ENCODE results near the gene ME3. TPM values are rescaled to one million over a fixed set of nuclear protein-coding genes. Genes with fewer than 3 reads are reported as not detected.

The ME3 gene
- total RNA-seq, 1 experiment from 2014 or later = 14.2 TPM

DNA sequence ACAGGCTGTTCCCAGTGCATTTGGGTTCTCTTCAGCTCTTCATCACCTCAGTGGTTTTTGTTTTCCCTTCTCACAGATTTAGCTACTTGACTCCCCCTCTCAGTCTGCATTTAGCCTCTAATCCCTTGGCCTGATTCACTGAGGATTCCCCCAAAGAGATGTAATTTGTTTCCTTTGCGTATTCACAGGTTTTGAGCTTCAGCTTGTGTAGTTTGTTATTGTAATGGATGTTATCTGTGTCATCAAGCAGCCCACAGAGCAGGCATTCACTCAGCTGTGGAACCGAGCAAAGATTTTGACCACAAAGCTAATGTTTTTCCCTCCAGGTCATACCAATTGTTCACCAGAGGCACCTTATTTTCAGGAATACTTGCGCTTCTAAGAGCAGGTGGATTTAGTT is 6.4 kb upstream of the ME3 start:
- H3K27me3 Mint-ChIP-seq (ENCODE audit: unreplicated experiment) = no peaks in the 10 kb centered on the region
- H3K36me3 Mint-ChIP-seq (ENCODE audit: insufficient read depth, unreplicated experiment) = no peaks in the 10 kb centered on the region
- no peaks in the 10 kb centered on the region for H3K9me3 Mint-ChIP-seq (ENCODE audit: low read depth, unreplicated experiment)
- TF ChIP-seq, protein P1, sequence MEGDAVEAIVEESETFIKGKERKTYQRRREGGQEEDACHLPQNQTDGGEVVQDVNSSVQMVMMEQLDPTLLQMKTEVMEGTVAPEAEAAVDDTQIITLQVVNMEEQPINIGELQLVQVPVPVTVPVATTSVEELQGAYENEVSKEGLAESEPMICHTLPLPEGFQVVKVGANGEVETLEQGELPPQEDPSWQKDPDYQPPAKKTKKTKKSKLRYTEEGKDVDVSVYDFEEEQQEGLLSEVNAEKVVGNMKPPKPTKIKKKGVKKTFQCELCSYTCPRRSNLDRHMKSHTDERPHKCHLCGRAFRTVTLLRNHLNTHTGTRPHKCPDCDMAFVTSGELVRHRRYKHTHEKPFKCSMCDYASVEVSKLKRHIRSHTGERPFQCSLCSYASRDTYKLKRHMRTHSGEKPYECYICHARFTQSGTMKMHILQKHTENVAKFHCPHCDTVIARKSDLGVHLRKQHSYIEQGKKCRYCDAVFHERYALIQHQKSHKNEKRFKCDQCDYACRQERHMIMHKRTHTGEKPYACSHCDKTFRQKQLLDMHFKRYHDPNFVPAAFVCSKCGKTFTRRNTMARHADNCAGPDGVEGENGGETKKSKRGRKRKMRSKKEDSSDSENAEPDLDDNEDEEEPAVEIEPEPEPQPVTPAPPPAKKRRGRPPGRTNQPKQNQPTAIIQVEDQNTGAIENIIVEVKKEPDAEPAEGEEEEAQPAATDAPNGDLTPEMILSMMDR (IDR thresholded peaks at IDR 0.05; ENCODE audit: unreplicated experiment) = no peak
- peaks cover 8% of the 10 kb centered on the region for H3K4me1 Mint-ChIP-seq (ENCODE audit: low read depth, unreplicated experiment)
- no peak overlapping the region for H3K27ac Mint-ChIP-seq (ENCODE audit: unreplicated experiment)
- no peak for DNase-seq
- H3K4me3 Mint-ChIP-seq (ENCODE audit: low read depth, unreplicated experiment) = no peak overlapping the region
- no TSS peak for BruUV-seq (replicated peaks)
- CTCF ChIA-PET = no interaction called here
- intact Hi-C loops (cut with micrococcal nuclease; ENCODE audit: unreplicated experiment) = no loop called here

DNA sequence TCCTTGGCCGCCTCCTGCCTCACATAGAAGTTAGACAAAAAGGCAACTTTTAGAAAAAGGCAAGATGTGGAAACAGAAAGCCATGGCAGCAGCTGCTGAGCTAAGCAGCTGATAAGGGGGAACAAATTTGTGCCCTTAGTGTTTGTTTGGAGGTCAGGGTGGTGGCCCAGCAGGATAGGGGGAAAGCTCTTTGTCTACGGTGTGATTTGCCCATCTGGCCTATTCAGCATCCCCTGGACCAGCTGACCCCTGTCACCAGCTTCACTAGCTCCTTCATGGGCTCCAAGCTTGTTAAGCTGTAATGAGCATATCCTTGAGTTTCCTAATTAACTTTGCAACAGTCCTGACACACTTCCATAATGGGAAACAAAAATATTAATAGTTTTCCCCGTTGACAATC is 5.9 kb upstream of the ME3 start:
- H3K36me3 Mint-ChIP-seq (ENCODE audit: insufficient read depth, unreplicated experiment) = peaks cover under 1% of the 10 kb centered on the region
- no peak overlapping the region for H3K27ac Mint-ChIP-seq (ENCODE audit: unreplicated experiment)
- intact Hi-C loops (cut with micrococcal nuclease; ENCODE audit: unreplicated experiment) = no loop called here
- H3K9me3 Mint-ChIP-seq (ENCODE audit: low read depth, unreplicated experiment) = no peaks in the 10 kb centered on the region
- H3K4me3 Mint-ChIP-seq (ENCODE audit: low read depth, unreplicated experiment) = no peak overlapping the region
- no TSS peak for BruUV-seq (replicated peaks)
- CTCF ChIA-PET = interaction anchor here (0.6 kb wide), 1 partner anchor 12 kb away, joined by 3 read pairs; no protein-coding TSS in a partner anchor
- peaks cover 10% of the 10 kb centered on the region for H3K4me1 Mint-ChIP-seq (ENCODE audit: low read depth, unreplicated experiment)
- no peak for DNase-seq
- TF ChIP-seq, protein P1 (IDR thresholded peaks at IDR 0.05; ENCODE audit: unreplicated experiment) = no peak
- no peaks in the 10 kb centered on the region for H3K27me3 Mint-ChIP-seq (ENCODE audit: unreplicated experiment)

DNA sequence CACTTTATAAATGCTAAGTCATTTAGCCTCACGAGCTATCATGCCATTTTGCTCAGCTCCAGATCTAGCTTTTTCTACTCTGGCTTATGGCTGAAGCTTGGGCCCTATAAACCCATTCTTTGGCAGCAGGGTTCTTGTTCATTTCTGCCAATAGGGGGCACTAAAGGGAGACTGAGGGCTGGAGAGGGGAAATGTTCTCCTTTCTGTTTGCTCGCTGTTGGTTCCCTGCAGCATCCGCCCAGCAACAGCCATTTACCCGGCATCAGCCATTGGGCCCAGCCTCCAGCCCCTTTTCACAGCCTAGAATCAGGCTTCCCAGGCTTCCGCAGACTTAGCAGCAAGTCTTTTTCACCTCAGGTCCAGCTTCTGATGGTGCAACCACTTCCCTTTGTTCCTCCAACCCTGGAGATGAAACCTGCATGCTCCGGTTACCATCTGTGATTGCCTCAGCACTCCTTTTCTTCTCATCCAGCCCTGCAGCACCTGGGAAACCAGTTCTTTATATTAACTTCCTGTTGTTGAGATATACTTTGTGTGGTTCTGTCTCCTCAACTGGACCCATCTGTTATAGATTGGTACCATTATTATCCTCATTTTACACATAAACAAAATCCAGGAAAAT is 4.2 kb upstream of the ME3 start:
- peaks cover 15% of the 10 kb centered on the region for H3K4me1 Mint-ChIP-seq (ENCODE audit: low read depth, unreplicated experiment)
- H3K4me3 Mint-ChIP-seq (ENCODE audit: low read depth, unreplicated experiment) = no peak overlapping the region
- H3K27ac Mint-ChIP-seq (ENCODE audit: unreplicated experiment) = no peak overlapping the region
- no peak for DNase-seq
- no peaks in the 10 kb centered on the region for H3K9me3 Mint-ChIP-seq (ENCODE audit: low read depth, unreplicated experiment)
- intact Hi-C loops (cut with micrococcal nuclease; ENCODE audit: unreplicated experiment) = no loop called here
- BruUV-seq (replicated peaks) = no TSS peak
- TF ChIP-seq, protein P1 (IDR thresholded peaks at IDR 0.05; ENCODE audit: unreplicated experiment) = no peak
- peaks cover 13% of the 10 kb centered on the region for H3K36me3 Mint-ChIP-seq (ENCODE audit: insufficient read depth, unreplicated experiment)
- CTCF ChIA-PET = no interaction called here
- H3K27me3 Mint-ChIP-seq (ENCODE audit: unreplicated experiment) = no peaks in the 10 kb centered on the region

DNA sequence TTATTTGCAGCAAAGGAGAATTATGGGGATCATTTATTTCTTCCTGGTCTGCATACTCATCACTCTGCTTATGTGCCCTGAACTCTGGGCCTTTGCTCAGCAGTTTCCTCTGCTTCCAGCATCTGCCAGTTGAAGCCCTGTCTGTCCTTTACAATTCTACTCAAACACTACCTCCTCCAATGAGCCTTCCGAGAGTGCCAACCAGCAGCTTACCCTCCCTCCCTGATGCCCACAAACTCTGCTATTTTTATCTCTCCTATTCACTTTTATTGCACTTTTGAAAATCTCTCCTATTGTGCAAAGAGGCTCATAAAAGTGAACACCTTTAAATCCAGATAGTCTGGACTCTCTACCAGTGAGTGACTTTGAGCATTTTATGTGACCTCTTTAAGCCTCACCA is 3.6 kb upstream of the ME3 start:
- intact Hi-C loops (cut with micrococcal nuclease; ENCODE audit: unreplicated experiment) = no loop called here
- CTCF ChIA-PET = no interaction called here
- H3K4me3 Mint-ChIP-seq (ENCODE audit: low read depth, unreplicated experiment) = no peak overlapping the region
- no peaks in the 10 kb centered on the region for H3K27me3 Mint-ChIP-seq (ENCODE audit: unreplicated experiment)
- peaks cover 19% of the 10 kb centered on the region for H3K36me3 Mint-ChIP-seq (ENCODE audit: insufficient read depth, unreplicated experiment)
- TF ChIP-seq, protein P1 (IDR thresholded peaks at IDR 0.05; ENCODE audit: unreplicated experiment) = no peak
- H3K27ac Mint-ChIP-seq (ENCODE audit: unreplicated experiment) = no peak overlapping the region
- no peaks in the 10 kb centered on the region for H3K9me3 Mint-ChIP-seq (ENCODE audit: low read depth, unreplicated experiment)
- no TSS peak for BruUV-seq (replicated peaks)
- no peak for DNase-seq
- H3K4me1 Mint-ChIP-seq (ENCODE audit: low read depth, unreplicated experiment) = peaks cover 20% of the 10 kb centered on the region
